ENCODE data around the gene SCGB2B2. TPM values are rescaled to one million over a fixed set of nuclear protein-coding genes. Genes with fewer than 3 reads are reported as not detected.

Gene SCGB2B2
- total RNA-seq, 1 experiment from 2014 or later: 0.20 TPM

- DNase-seq (ENCODE audit: low spot score) (no peak), ATAC-seq (peak; percentile 30; the same call in 1 of the 2 replicates)
- Mint-ChIP-seq H3K4me1 (no peaks in the 10 kb centered on the region), H3K9me3 (peaks cover 27% of the 10 kb centered on the region), H3K4me3 (no peak overlapping the region), H3K27me3 (ENCODE audit: low read depth) (peaks cover 61% of the 10 kb centered on the region), H3K36me3 (no peaks in the 10 kb centered on the region), H3K27ac (no peak overlapping the region)
- TF ChIP-seq GRHL2 (CRISPR knock-in tag; IDR thresholded peaks at IDR 0.05; ENCODE audit: insufficient replicate concordance, severe bottlenecking) (no peak), USF1 (CRISPR knock-in tag; IDR thresholded peaks at IDR 0.05) (no peak), SOX15 (CRISPR knock-in tag; IDR thresholded peaks at IDR 0.05) (no peak)
- TF ChIP-seq, protein P1, sequence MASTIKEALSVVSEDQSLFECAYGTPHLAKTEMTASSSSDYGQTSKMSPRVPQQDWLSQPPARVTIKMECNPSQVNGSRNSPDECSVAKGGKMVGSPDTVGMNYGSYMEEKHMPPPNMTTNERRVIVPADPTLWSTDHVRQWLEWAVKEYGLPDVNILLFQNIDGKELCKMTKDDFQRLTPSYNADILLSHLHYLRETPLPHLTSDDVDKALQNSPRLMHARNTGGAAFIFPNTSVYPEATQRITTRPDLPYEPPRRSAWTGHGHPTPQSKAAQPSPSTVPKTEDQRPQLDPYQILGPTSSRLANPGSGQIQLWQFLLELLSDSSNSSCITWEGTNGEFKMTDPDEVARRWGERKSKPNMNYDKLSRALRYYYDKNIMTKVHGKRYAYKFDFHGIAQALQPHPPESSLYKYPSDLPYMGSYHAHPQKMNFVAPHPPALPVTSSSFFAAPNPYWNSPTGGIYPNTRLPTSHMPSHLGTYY (CRISPR knock-in tag; IDR thresholded peaks at IDR 0.05): no peak
- POLR2A ChIA-PET: no interaction called here
- CTCF ChIA-PET: no interaction called here
These were observed 45.4 kb upstream of the SCGB2B2 start for GRCh38 chr19:34722353-34722752.

GRCh38 chr19:34715357-34715756 lies 38.4 kb upstream of the SCGB2B2 start:
- Mint-ChIP-seq H3K36me3 (peaks cover 34% of the 10 kb centered on the region), H3K4me1 (peaks cover 14% of the 10 kb centered on the region), H3K9me3 (peaks cover 74% of the 10 kb centered on the region), H3K4me3 (no peak overlapping the region), H3K27me3 (ENCODE audit: low read depth) (peaks cover 66% of the 10 kb centered on the region), H3K27ac (no peak overlapping the region)
- TF ChIP-seq ZNF416 (CRISPR knock-in tag; IDR thresholded peaks at IDR 0.05) (no peak), EMX1 (CRISPR knock-in tag; IDR thresholded peaks at IDR 0.05) (no peak), ETV6 (CRISPR knock-in tag; IDR thresholded peaks at IDR 0.05) (no peak), ZNF263 (CRISPR knock-in tag; IDR thresholded peaks at IDR 0.05; ENCODE audit: low read depth) (no peak), FOXJ3 (CRISPR knock-in tag; IDR thresholded peaks at IDR 0.05; ENCODE audit: borderline replicate concordance) (no peak), ZNF138 (CRISPR knock-in tag; conservative IDR thresholded peaks at IDR 0.05) (no peak), NFATC4 (CRISPR knock-in tag; IDR thresholded peaks at IDR 0.05) (no peak), ZNF219 (CRISPR knock-in tag; IDR thresholded peaks at IDR 0.05; ENCODE audit: borderline replicate concordance) (no peak), MXD4 (CRISPR knock-in tag; IDR thresholded peaks at IDR 0.05; ENCODE audit: borderline replicate concordance) (no peak), ZNF317 (CRISPR knock-in tag; IDR thresholded peaks at IDR 0.05; ENCODE audit: borderline replicate concordance, low read depth) (no peak), MYBL2 (CRISPR knock-in tag; IDR thresholded peaks at IDR 0.05) (no peak), OVOL2 (CRISPR knock-in tag; IDR thresholded peaks at IDR 0.05; ENCODE audit: borderline replicate concordance) (no peak), NR2C2 (CRISPR knock-in tag; IDR thresholded peaks at IDR 0.05) (no peak), GABPB1 (CRISPR knock-in tag; IDR thresholded peaks at IDR 0.05) (no peak), NR1H2 (CRISPR knock-in tag; IDR thresholded peaks at IDR 0.05) (no peak), SP1 (CRISPR knock-in tag; conservative IDR thresholded peaks at IDR 0.05) (no peak)
- TF ChIP-seq, protein P2, sequence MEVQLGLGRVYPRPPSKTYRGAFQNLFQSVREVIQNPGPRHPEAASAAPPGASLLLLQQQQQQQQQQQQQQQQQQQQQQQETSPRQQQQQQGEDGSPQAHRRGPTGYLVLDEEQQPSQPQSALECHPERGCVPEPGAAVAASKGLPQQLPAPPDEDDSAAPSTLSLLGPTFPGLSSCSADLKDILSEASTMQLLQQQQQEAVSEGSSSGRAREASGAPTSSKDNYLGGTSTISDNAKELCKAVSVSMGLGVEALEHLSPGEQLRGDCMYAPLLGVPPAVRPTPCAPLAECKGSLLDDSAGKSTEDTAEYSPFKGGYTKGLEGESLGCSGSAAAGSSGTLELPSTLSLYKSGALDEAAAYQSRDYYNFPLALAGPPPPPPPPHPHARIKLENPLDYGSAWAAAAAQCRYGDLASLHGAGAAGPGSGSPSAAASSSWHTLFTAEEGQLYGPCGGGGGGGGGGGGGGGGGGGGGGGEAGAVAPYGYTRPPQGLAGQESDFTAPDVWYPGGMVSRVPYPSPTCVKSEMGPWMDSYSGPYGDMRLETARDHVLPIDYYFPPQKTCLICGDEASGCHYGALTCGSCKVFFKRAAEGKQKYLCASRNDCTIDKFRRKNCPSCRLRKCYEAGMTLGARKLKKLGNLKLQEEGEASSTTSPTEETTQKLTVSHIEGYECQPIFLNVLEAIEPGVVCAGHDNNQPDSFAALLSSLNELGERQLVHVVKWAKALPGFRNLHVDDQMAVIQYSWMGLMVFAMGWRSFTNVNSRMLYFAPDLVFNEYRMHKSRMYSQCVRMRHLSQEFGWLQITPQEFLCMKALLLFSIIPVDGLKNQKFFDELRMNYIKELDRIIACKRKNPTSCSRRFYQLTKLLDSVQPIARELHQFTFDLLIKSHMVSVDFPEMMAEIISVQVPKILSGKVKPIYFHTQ (CRISPR knock-in tag; IDR thresholded peaks at IDR 0.05): no peak
- TF ChIP-seq, protein P3, sequence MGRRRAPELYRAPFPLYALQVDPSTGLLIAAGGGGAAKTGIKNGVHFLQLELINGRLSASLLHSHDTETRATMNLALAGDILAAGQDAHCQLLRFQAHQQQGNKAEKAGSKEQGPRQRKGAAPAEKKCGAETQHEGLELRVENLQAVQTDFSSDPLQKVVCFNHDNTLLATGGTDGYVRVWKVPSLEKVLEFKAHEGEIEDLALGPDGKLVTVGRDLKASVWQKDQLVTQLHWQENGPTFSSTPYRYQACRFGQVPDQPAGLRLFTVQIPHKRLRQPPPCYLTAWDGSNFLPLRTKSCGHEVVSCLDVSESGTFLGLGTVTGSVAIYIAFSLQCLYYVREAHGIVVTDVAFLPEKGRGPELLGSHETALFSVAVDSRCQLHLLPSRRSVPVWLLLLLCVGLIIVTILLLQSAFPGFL (CRISPR knock-in tag; IDR thresholded peaks at IDR 0.05; ENCODE audit: borderline replicate concordance): no peak
- TF ChIP-seq, protein P4, sequence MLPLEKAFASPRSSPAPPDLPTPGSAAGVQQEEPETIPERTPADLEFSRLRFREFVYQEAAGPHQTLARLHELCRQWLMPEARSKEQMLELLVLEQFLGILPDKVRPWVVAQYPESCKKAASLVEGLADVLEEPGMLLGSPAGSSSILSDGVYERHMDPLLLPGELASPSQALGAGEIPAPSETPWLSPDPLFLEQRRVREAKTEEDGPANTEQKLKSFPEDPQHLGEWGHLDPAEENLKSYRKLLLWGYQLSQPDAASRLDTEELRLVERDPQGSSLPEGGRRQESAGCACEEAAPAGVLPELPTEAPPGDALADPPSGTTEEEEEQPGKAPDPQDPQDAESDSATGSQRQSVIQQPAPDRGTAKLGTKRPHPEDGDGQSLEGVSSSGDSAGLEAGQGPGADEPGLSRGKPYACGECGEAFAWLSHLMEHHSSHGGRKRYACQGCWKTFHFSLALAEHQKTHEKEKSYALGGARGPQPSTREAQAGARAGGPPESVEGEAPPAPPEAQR (CRISPR knock-in tag; IDR thresholded peaks at IDR 0.05): no peak
- POLR2A ChIA-PET: no interaction called here
- CTCF ChIA-PET: no interaction called here
- no peak for ATAC-seq
- DNase-seq (ENCODE audit: low spot score): no peak
